NT2/D1 (cell line): ENCODE measurements around the gene FEZF1.

Source experiments
- SUZ12 ChIP-seq: IDR thresholded peaks from 2 replicates; pipeline ENCODE4 v1.6.1; 2011; ENCODE audit not compliant: insufficient read length, insufficient read depth; ENCODE audit errors: extremely low read depth
- YY1 ChIP-seq: IDR thresholded peaks from 2 replicates; pipeline ENCODE4 v1.6.1; 2011; ENCODE audit not compliant: insufficient read length, insufficient read depth
- ZNF274 ChIP-seq: IDR thresholded peaks from 2 replicates; pipeline ENCODE4 v1.6.1; 2011; ENCODE audit warnings: mild to moderate bottlenecking, low read depth, low read length

GRCh38 chr7:122310119-122311021 lies 5.8 kb upstream of the FEZF1 start:
- TF ChIP-seq YY1: no peak
- TF ChIP-seq ZNF274: no peak
- peak; percentile 11 for TF ChIP-seq SUZ12
